Hepatocyte (in vitro differentiated cells): Measurements from ENCODE around the gene WDR18. TPM values are rescaled to one million over a fixed set of nuclear protein-coding genes. Genes with fewer than 3 reads are reported as not detected.

ENCODE experiments used
- DNase-seq: peaks from one replicate; pipeline ENCODE4 v3.0.0-alpha.2; 2016; ENCODE audit warnings: low spot score
- H2AFZ ChIP-seq: fragments of 200-600 bp; sonication (generic); 2 replicates; pipeline ENCODE4 v1.6.0; 2016; ENCODE audit warnings: antibody characterized with exemption, mild to moderate bottlenecking
- H3K27ac ChIP-seq: fragments of 200-600 bp; sonication (generic); 2 replicates; pipeline ENCODE4 v1.5.1; 2016; ENCODE audit warnings: mild to moderate bottlenecking
- H3K27me3 ChIP-seq: fragments of 200-600 bp; sonication (generic); 2 replicates; pipeline ENCODE4 v1.6.1; 2016
- H3K36me3 ChIP-seq: fragments of 200-600 bp; sonication (generic); replicated peaks from 2 replicates; pipeline ENCODE4 v1.5.1; 2016; ENCODE audit warnings: low read depth; ENCODE audit not compliant: insufficient read depth
- H3K4me1 ChIP-seq: fragments of 200-600 bp; sonication (generic); 2 replicates; pipeline ENCODE4 v1.5.1; 2016; ENCODE audit warnings: mild to moderate bottlenecking, moderate library complexity; ENCODE audit not compliant: insufficient read depth
- H3K4me2 ChIP-seq: fragments of 200-600 bp; sonication (generic); 2 replicates; pipeline ENCODE4 v1.6.0; 2016
- H3K4me3 ChIP-seq: fragments of 200-600 bp; sonication (generic); 2 replicates; pipeline ENCODE4 v1.5.1; 2016; ENCODE audit warnings: mild to moderate bottlenecking
- H3K79me2 ChIP-seq: fragments of 200-600 bp; sonication (generic); 2 replicates; pipeline ENCODE4 v1.6.0; 2017; ENCODE audit warnings: mild to moderate bottlenecking
- H3K9me2 ChIP-seq: fragments of 200-600 bp; sonication (generic); replicated peaks from 2 replicates; pipeline ENCODE4 v1.6.0; 2017; ENCODE audit warnings: mild to moderate bottlenecking; ENCODE audit not compliant: insufficient read depth
- H3K9me3 ChIP-seq: fragments of 200-600 bp; sonication (generic); 2 replicates; pipeline ENCODE4 v1.5.1; 2016; ENCODE audit warnings: low read depth, mild to moderate bottlenecking
- H4K20me1 ChIP-seq: fragments of 200-600 bp; sonication (generic); 2 replicates; pipeline ENCODE4 v1.6.0; 2016; ENCODE audit warnings: mild to moderate bottlenecking; ENCODE audit not compliant: insufficient read depth, poor library complexity, severe bottlenecking
- CTCF ChIP-seq: fragments of 200-600 bp; sonication (generic); IDR thresholded peaks from 2 replicates; pipeline ENCODE4 v1.5.1; 2016; ENCODE audit warnings: antibody characterized with exemption, mild to moderate bottlenecking; ENCODE audit not compliant: poor library complexity
- EZH2 ChIP-seq: fragments of 200-600 bp; sonication (generic); IDR thresholded peaks from 2 replicates; pipeline ENCODE4 v1.6.1; 2016; ENCODE audit warnings: antibody characterized with exemption, mild to moderate bottlenecking, borderline replicate concordance
- EZH2phosphoT487 ChIP-seq: fragments of 200-600 bp; sonication (generic); IDR thresholded peaks from one replicate; pipeline ENCODE4 v1.6.1; 2018; ENCODE audit warnings: antibody characterized with exemption, mild to moderate bottlenecking, low read depth, moderate library complexity; ENCODE audit not compliant: unreplicated experiment, severe bottlenecking
- WGBS: methylation state at CpG from one replicate; pipeline ENCODE4 v1.1.6; 2016; ENCODE audit warnings: low lambda C conversion rate; ENCODE audit errors: missing lambda C conversion rate; 5-methylcytosine and 5-hydroxymethylcytosine counted together
- polyA plus RNA-seq: library from polyadenylated mRNA; unstranded; fragments of >200 nt; fragmentation: Nextera tagmentation; extraction: Ambion mirVana; gene quantifications from 2 replicates; pipeline ENCODE4 v1.2.1, GENCODE V29; 2016
- total RNA-seq: library from RNA; depleted of rRNA; stranded (reverse); fragments of >200 nt; gene quantifications from 2 replicates; pipeline ENCODE4 v1.2.3, GENCODE V29; 2014

Gene WDR18
- total and polyA plus RNA-seq, 2 experiments from 2014 or later: 60.0 to 169 TPM

- no peak for TF ChIP-seq EZH2phosphoT487
- TF ChIP-seq CTCF: no peak
- no peak for TF ChIP-seq EZH2
- no peaks in the 10 kb centered on the region for H3K9me2 ChIP-seq
- peaks cover 31% of the 10 kb centered on the region for H3K4me1 ChIP-seq
- H3K9me3 ChIP-seq: no peaks in the 10 kb centered on the region
- DNase-seq: peak; percentile 93
- peaks cover 57% of the 10 kb centered on the region for H3K79me2 ChIP-seq
- no peaks in the 10 kb centered on the region for H3K36me3 ChIP-seq
- H2AFZ ChIP-seq: peak within 1 kb of the TSS; percentile 93
- no peaks in the 10 kb centered on the region for H3K27me3 ChIP-seq
- peak within 1 kb of the TSS; percentile 100 for H3K27ac ChIP-seq
- peaks cover 29% of the 10 kb centered on the region for H4K20me1 ChIP-seq
- 4% methylated on average over 27 of the region's 63 CpGs for WGBS
- peak within 1 kb of the TSS; percentile 100 for H3K4me2 ChIP-seq
- peak within 1 kb of the TSS; percentile 99 for H3K4me3 ChIP-seq
Observed at GRCh38 chr19:1025960-1026782, 42.0 kb downstream of the WDR18 start, which contains the start of gene CNN2. Gene CNN2 (plus strand): TSS chr19:1026608. CDS start chr19:1026662, 54 bp downstream.

- H3K4me3 ChIP-seq: peak overlapping the region; percentile 99
- peaks cover 29% of the 10 kb centered on the region for H4K20me1 ChIP-seq
- H3K9me3 ChIP-seq: no peaks in the 10 kb centered on the region
- peaks cover 31% of the 10 kb centered on the region for H3K4me1 ChIP-seq
- H3K36me3 ChIP-seq: no peaks in the 10 kb centered on the region
- H3K9me2 ChIP-seq: no peaks in the 10 kb centered on the region
- under 1% methylated on average over 27 of the region's 36 CpGs for WGBS
- TF ChIP-seq CTCF: no peak
- H3K79me2 ChIP-seq: peaks cover 63% of the 10 kb centered on the region
- no peak for DNase-seq
- peak overlapping the region; percentile 100 for H3K4me2 ChIP-seq
- peak overlapping the region; percentile 100 for H3K27ac ChIP-seq
- H3K27me3 ChIP-seq: no peaks in the 10 kb centered on the region
- H2AFZ ChIP-seq: no peak overlapping the region
Observed at GRCh38 chr19:1026783-1027649, 42.9 kb downstream of the WDR18 start.

- 5% methylated on average over 12 of the region's 16 CpGs for WGBS
- Histone ChIP-seq H2AFZ (no peak overlapping the region), H3K36me3 (no peaks in the 10 kb centered on the region), H3K9me3 (no peaks in the 10 kb centered on the region), H4K20me1 (peaks cover 32% of the 10 kb centered on the region), H3K4me2 (peak overlapping the region; percentile 100), H3K4me3 (peak overlapping the region; percentile 99), H3K9me2 (no peaks in the 10 kb centered on the region), H3K27ac (peak overlapping the region; percentile 100), H3K27me3 (no peaks in the 10 kb centered on the region), H3K79me2 (peaks cover 68% of the 10 kb centered on the region), H3K4me1 (peaks cover 31% of the 10 kb centered on the region)
- DNase-seq: no peak
- no peak for TF ChIP-seq EZH2phosphoT487
- no peak for TF ChIP-seq EZH2
- no peak for TF ChIP-seq CTCF
Observed at GRCh38 chr19:1027650-1028061, 43.5 kb downstream of the WDR18 start.
